ENCODE results near the gene CPVL.

CPVL gene

GRCh38 chr7:29190349-29191045 is 44.2 kb upstream of the CPVL start:
- TF ChIP-seq, protein P1, sequence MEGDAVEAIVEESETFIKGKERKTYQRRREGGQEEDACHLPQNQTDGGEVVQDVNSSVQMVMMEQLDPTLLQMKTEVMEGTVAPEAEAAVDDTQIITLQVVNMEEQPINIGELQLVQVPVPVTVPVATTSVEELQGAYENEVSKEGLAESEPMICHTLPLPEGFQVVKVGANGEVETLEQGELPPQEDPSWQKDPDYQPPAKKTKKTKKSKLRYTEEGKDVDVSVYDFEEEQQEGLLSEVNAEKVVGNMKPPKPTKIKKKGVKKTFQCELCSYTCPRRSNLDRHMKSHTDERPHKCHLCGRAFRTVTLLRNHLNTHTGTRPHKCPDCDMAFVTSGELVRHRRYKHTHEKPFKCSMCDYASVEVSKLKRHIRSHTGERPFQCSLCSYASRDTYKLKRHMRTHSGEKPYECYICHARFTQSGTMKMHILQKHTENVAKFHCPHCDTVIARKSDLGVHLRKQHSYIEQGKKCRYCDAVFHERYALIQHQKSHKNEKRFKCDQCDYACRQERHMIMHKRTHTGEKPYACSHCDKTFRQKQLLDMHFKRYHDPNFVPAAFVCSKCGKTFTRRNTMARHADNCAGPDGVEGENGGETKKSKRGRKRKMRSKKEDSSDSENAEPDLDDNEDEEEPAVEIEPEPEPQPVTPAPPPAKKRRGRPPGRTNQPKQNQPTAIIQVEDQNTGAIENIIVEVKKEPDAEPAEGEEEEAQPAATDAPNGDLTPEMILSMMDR (conservative IDR thresholded peaks at IDR 0.05) = no peak
- no peak for TF ChIP-seq ZFX (IDR thresholded peaks at IDR 0.05)
- H3K27ac ChIP-seq = no peak overlapping the region

DNA sequence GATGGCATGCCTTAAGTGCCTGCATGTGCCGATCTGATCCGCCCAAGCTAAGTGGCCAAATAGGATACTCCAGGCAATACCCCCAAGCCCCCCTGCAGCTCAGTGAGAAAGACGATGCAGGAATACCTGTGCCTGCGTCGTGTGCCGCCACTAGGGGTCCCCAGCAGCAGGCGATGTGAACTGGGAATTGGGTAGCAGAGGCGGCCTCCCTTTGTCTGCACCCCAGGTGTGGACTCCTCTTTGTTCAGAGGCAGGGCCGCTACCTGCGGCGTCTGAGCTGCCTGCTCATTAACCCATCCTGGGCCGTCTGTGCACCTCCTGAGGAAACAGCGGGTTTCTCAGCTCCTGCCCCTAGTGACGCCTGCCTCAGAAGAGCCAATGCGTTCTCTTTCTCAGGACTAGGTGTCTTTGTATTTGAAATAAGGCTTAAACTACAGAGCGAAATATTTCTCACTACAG is 43.4 kb upstream of the CPVL start:
- H3K27ac ChIP-seq = no peak overlapping the region
- TF ChIP-seq ZFX (IDR thresholded peaks at IDR 0.05) = no peak
- TF ChIP-seq, protein P1 (conservative IDR thresholded peaks at IDR 0.05) = peak; percentile 95

DNA sequence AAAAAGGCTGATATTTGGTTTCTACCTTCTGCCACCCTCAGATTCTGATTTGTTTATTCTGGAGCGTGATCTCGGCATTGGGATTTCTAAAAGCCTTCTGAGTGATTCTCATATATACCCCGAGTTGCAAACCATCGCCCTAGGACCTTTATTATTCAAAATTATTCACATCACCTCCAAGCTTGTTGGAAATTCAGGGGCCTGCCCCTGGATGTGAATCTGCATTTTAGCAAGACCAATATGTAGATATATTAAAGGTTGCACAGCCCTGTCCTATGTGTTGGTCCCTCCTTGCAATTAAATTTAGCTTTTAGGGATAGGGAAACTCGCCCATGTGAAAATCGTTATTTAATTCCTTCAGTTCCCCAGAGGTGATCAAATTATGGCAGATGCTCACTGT is 39.3 kb upstream of the CPVL start:
- H3K27ac ChIP-seq = no peak overlapping the region
- TF ChIP-seq, protein P1 (conservative IDR thresholded peaks at IDR 0.05) = no peak
- TF ChIP-seq ZFX (IDR thresholded peaks at IDR 0.05) = no peak

DNA sequence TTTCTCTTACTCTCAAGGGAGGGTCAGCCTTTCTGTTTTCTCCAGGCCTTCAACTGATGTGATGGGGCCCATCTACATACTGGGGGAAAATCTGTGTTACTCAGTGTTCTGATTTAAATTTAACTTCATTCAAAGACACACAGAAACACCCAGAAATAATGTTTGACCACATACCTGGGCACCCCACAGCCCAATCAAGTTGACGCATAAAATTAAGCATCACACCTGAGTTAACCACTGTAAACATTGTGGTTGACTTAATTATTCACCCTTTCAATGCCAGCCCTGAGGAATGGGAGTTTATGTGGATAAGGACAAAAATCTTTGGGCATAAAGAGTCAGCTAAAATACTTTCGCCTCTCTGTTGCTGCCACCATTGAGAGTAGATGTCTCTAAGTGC is 38.3 kb upstream of the CPVL start:
- TF ChIP-seq ZFX (IDR thresholded peaks at IDR 0.05) = no peak
- TF ChIP-seq, protein P1 (conservative IDR thresholded peaks at IDR 0.05) = no peak
- H3K27ac ChIP-seq = no peak overlapping the region

- no peak for TF ChIP-seq ZFX (IDR thresholded peaks at IDR 0.05)
- TF ChIP-seq, protein P1 (conservative IDR thresholded peaks at IDR 0.05) = no peak
- H3K27ac ChIP-seq = no peak overlapping the region
These were observed 32.8 kb upstream of the CPVL start for GRCh38 chr7:29179115-29179514.

GRCh38 chr7:29177963-29178600 is 31.7 kb upstream of the CPVL start:
- TF ChIP-seq, protein P1 (conservative IDR thresholded peaks at IDR 0.05) = no peak
- TF ChIP-seq ZFX (IDR thresholded peaks at IDR 0.05) = no peak
- no peak overlapping the region for H3K27ac ChIP-seq

GRCh38 chr7:29173458-29173857 is 27.1 kb upstream of the CPVL start:
- H3K27ac ChIP-seq = no peak overlapping the region
- TF ChIP-seq ZFX (IDR thresholded peaks at IDR 0.05) = no peak
- TF ChIP-seq, protein P1 (conservative IDR thresholded peaks at IDR 0.05) = no peak

Data from C4-2B (cell line).